ENCODE measurements around the gene PGBD5.

DNA sequence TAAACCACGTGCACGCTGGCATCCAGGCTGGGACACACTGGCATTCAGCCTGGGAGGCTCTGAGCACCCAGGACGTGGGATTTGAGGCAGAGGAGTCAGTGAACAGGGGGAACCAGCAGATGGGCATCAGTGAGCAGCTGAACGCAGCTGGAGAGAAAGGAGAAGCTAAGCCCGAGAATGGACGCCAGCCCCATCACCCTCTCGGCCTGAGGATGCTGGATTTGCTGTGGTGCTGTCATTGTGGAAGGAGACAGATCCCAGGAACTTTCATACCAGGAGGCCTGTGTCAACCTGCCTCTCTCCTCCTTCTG lies 132.8 kb downstream of the PGBD5 start:
- TF ChIP-seq ZC3H4 (CRISPR knock-in tag; IDR thresholded peaks at IDR 0.05; ENCODE audit: borderline replicate concordance) (no peak), ZNF205 (CRISPR knock-in tag; IDR thresholded peaks at IDR 0.05) (no peak), ZNF678 (CRISPR knock-in tag; IDR thresholded peaks at IDR 0.05) (no peak), RBM22 (optimal IDR thresholded peaks at IDR 0.05; ENCODE audit: low read length) (no peak), ZFP36 (IDR thresholded peaks at IDR 0.05; ENCODE audit: borderline replicate concordance, low read depth, low read length, partially characterized antibody) (no peak), ZBTB21 (CRISPR knock-in tag; IDR thresholded peaks at IDR 0.05) (no peak), NR3C1 (CRISPR knock-in tag; IDR thresholded peaks at IDR 0.05) (no peak), CCAR2 (optimal IDR thresholded peaks at IDR 0.05; ENCODE audit: low read depth, low read length) (no peak)
